ENCODE measurements around the gene ESPL1.
A peak's percentile ranks its signal among the peaks of the same experiment; 100 is the strongest.

ESPL1 gene

GRCh38 chr12:53259891-53260290 lies 8.2 kb upstream of the ESPL1 start:
- Histone ChIP-seq H3K9ac (ENCODE audit: low read depth in 1 of 2, low read length in 2 of 2) (no peak overlapping the region), H3K27ac (ENCODE audit: low read depth in 2 of 2, low read length in 2 of 2) (no peak overlapping the region)

DNA sequence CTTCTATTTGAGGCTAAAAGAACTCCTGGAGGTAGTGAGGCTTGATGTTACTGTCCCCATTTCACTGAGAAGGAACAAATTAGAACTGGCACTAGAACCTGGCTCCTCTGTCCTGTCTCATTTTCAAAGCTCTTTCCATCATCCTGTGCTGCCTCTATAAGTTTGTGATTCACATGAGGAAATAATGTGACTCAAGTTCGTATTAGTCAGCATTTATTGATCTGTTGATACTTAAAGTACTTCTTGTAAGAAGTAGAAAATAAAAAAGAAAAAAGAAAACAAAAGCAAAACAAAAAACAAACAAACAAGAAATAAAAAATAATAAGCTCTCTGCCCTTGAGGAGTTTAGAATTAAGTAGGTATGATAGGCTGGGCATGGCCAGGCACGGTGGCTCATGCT lies 2.3 kb upstream of the ESPL1 start:
- Histone ChIP-seq H3K4me3 (ENCODE audit: low read length in 2 of 2) (no peak overlapping the region), H3K27me3 (ENCODE audit: control insufficient read depth in 2 of 2, insufficient read depth in 2 of 2, low read length in 2 of 2) (no peaks in the 10 kb centered on the region)

More at GRCh38 chr12:53259891-53260290, 8.2 kb upstream of the ESPL1 start:
- H3K36me3 ChIP-seq (ENCODE audit: control insufficient read depth in 2 of 2, insufficient read depth in 2 of 2, low read length in 2 of 2): peaks cover 6% of the 10 kb centered on the region in 2 donors
- H3K27me3 ChIP-seq (ENCODE audit: control insufficient read depth in 2 of 2, insufficient read depth in 2 of 2, low read length in 2 of 2): no peaks in the 10 kb centered on the region
- H3K9me3 ChIP-seq (ENCODE audit: control insufficient read depth in 2 of 2, low read length in 2 of 2): no peaks in the 10 kb centered on the region
- H3K4me3 ChIP-seq (ENCODE audit: low read length in 2 of 2): no peak overlapping the region
- peaks cover 0 to 2% of the 10 kb centered on the region in 2 donors for H3K4me1 ChIP-seq (ENCODE audit: control insufficient read depth in 2 of 2, insufficient read depth in 2 of 2, low read length in 2 of 2)

DNA sequence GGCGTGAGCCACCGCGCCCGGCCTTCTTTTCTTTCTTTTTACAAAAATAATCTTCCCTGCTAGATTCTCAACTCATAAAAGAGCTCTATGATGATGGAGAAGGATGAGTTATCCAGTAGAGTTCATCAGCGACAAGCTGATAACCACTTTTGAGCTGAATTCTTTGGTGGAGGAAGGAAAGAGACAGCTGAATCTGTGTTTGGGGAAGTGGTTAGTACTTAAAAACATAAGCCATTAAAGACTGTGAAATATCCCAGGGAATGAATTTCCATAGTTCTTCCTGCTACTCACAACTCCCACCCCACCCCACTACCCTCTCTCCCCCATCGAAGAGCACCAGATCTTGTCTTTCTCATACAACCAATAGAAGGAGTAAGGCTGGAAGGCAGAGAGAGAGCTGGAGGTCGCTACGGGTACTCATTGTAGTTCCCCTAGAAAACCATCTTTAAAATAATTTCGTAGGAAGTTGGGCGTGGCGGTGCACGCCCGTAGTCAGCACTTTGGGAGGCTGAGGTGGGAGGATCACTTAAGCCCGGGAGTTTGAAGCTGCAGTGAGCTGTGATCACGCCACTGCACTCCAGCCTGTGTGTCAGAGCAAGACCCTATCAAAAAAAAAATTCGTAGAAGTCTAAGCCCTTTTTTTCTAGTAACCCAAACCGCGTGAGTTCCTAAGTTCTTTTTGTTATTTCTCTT lies 647 bp upstream of the ESPL1 start:
- Histone ChIP-seq H3K9me3 (ENCODE audit: control insufficient read depth in 2 of 2, low read length in 2 of 2) (no peaks in the 10 kb centered on the region), H3K4me1 (ENCODE audit: control insufficient read depth in 2 of 2, insufficient read depth in 2 of 2, low read length in 2 of 2) (peaks cover 5 to 6% of the 10 kb centered on the region in 2 donors), H3K4me3 (ENCODE audit: low read length in 2 of 2) (peak overlapping the region; percentile 86 to 89), H3K36me3 (ENCODE audit: control insufficient read depth in 2 of 2, insufficient read depth in 2 of 2, low read length in 2 of 2) (no peaks in the 10 kb centered on the region), H3K27me3 (ENCODE audit: control insufficient read depth in 2 of 2, insufficient read depth in 2 of 2, low read length in 2 of 2) (no peaks in the 10 kb centered on the region), H3K9ac (ENCODE audit: low read depth in 1 of 2, low read length in 2 of 2) (peak overlapping the region; percentile 68 to 72), H3K27ac (ENCODE audit: low read depth in 2 of 2, low read length in 2 of 2) (peak overlapping the region in 1 of 2 donors; percentile 43)

More for the DNA sequence above, 2.3 kb upstream of the ESPL1 start:
- H3K27ac ChIP-seq (ENCODE audit: low read depth in 2 of 2, low read length in 2 of 2): no peak overlapping the region
- H3K4me1 ChIP-seq (ENCODE audit: control insufficient read depth in 2 of 2, insufficient read depth in 2 of 2, low read length in 2 of 2): peaks cover 5 to 6% of the 10 kb centered on the region in 2 donors
- no peak overlapping the region for H3K9ac ChIP-seq (ENCODE audit: low read depth in 1 of 2, low read length in 2 of 2)
- no peaks in the 10 kb centered on the region for H3K9me3 ChIP-seq (ENCODE audit: control insufficient read depth in 2 of 2, low read length in 2 of 2)
- no peaks in the 10 kb centered on the region for H3K36me3 ChIP-seq (ENCODE audit: control insufficient read depth in 2 of 2, insufficient read depth in 2 of 2, low read length in 2 of 2)

DNA sequence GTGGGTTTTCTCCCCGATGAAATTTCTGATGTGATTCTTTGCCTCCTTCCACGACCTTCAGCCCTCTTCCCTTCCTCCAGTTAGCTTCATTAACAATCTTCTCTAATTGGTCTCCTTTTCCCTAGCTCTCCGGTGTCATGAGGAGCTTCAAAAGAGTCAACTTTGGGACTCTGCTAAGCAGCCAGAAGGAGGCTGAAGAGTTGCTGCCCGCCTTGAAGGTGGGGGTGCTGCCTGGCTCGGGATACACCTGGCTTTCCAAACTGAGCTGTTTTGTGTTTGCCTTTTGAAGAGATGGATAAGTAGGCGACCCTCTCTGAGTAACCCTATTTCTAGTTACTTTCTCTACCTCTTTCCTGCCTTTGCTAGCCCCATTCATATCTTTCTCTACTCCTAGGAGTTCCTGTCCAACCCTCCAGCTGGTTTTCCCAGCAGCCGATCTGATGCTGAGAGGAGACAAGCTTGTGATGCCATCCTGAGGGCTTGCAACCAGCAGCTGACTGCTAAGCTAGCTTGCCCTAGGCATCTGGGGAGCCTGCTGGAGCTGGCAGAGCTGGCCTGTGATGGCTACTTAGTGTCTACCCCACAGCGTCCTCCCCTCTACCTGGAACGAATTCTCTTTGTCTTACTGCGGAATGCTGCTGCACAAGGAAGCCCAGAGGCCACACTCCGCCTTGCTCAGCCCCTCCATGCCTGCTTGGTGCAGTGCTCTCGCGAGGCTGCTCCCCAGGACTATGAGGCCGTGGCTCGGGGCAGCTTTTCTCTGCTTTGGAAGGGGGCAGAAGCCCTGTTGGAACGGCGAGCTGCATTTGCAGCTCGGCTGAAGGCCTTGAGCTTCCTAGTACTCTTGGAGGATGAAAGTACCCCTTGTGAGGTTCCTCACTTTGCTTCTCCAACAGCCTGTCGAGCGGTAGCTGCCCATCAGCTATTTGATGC lies 797 bp downstream of the ESPL1 start:
- peak overlapping the region; percentile 68 to 72 for H3K9ac ChIP-seq (ENCODE audit: low read depth in 1 of 2, low read length in 2 of 2)
- peak overlapping the region; percentile 86 to 89 for H3K4me3 ChIP-seq (ENCODE audit: low read length in 2 of 2)
- peaks cover 5 to 6% of the 10 kb centered on the region in 2 donors for H3K4me1 ChIP-seq (ENCODE audit: control insufficient read depth in 2 of 2, insufficient read depth in 2 of 2, low read length in 2 of 2)
- H3K27ac ChIP-seq (ENCODE audit: low read depth in 2 of 2, low read length in 2 of 2): no peak overlapping the region
- no peaks in the 10 kb centered on the region for H3K9me3 ChIP-seq (ENCODE audit: control insufficient read depth in 2 of 2, low read length in 2 of 2)
- no peaks in the 10 kb centered on the region for H3K36me3 ChIP-seq (ENCODE audit: control insufficient read depth in 2 of 2, insufficient read depth in 2 of 2, low read length in 2 of 2)
- no peaks in the 10 kb centered on the region for H3K27me3 ChIP-seq (ENCODE audit: control insufficient read depth in 2 of 2, insufficient read depth in 2 of 2, low read length in 2 of 2)

DNA sequence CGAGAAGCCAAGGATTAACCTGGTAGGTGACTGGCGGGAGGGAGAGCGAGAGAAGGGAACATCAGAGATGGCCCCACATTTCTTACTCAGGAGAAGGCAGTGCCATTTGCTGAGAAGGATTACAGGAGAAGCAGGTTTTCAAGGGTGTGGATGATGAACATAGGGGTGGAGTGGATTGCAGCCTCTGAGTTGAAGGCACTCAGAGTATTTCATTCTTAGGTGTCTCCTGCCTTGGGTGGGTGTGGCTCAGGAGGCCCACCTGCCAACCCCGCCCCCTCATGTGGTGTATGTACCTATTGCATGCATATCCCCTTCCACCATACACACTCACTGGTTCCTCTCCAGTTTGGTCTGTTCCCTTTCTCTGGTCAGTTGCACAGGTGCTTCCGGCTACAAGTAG lies 6.3 kb downstream of the ESPL1 start:
- Histone ChIP-seq H3K9ac (ENCODE audit: low read depth in 1 of 2, low read length in 2 of 2) (no peak overlapping the region), H3K36me3 (ENCODE audit: control insufficient read depth in 2 of 2, insufficient read depth in 2 of 2, low read length in 2 of 2) (peaks cover 3% of the 10 kb centered on the region in 2 donors), H3K9me3 (ENCODE audit: control insufficient read depth in 2 of 2, low read length in 2 of 2) (no peaks in the 10 kb centered on the region), H3K4me3 (ENCODE audit: low read length in 2 of 2) (no peak overlapping the region), H3K4me1 (ENCODE audit: control insufficient read depth in 2 of 2, insufficient read depth in 2 of 2, low read length in 2 of 2) (no peaks in the 10 kb centered on the region), H3K27ac (ENCODE audit: low read depth in 2 of 2, low read length in 2 of 2) (no peak overlapping the region), H3K27me3 (ENCODE audit: control insufficient read depth in 2 of 2, insufficient read depth in 2 of 2, low read length in 2 of 2) (no peaks in the 10 kb centered on the region)

GRCh38 chr12:53276511-53276910 lies 8.4 kb downstream of the ESPL1 start:
- no peak overlapping the region for H3K9ac ChIP-seq (ENCODE audit: low read depth in 1 of 2, low read length in 2 of 2)
- no peaks in the 10 kb centered on the region for H3K27me3 ChIP-seq (ENCODE audit: control insufficient read depth in 2 of 2, insufficient read depth in 2 of 2, low read length in 2 of 2)
- no peaks in the 10 kb centered on the region for H3K9me3 ChIP-seq (ENCODE audit: control insufficient read depth in 2 of 2, low read length in 2 of 2)
- no peaks in the 10 kb centered on the region for H3K4me1 ChIP-seq (ENCODE audit: control insufficient read depth in 2 of 2, insufficient read depth in 2 of 2, low read length in 2 of 2)
- no peak overlapping the region for H3K4me3 ChIP-seq (ENCODE audit: low read length in 2 of 2)
- peaks cover 4% of the 10 kb centered on the region in 2 donors for H3K36me3 ChIP-seq (ENCODE audit: control insufficient read depth in 2 of 2, insufficient read depth in 2 of 2, low read length in 2 of 2)
- H3K27ac ChIP-seq (ENCODE audit: low read depth in 2 of 2, low read length in 2 of 2): no peak overlapping the region

DNA sequence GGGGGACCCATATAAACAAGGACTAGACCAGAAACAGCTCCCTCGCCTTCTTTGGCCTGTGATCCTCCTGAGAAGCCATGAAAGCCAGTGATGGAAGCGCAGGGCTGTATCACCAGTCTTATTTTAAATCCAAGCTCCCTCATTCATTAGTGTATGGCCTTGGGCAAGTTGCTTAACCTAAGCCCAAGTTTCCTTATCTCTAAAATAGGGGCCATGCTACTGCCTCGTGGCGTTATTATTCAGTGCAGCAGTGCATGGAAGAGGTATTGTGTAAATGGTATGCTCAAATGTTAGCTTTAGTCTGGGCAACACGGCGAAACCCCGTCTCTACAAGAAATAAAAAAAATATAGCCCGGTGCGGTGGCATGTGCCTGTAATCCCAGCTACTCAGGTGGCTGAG lies 9.9 kb downstream of the ESPL1 start:
- Histone ChIP-seq H3K36me3 (ENCODE audit: control insufficient read depth in 2 of 2, insufficient read depth in 2 of 2, low read length in 2 of 2) (peaks cover 5 to 8% of the 10 kb centered on the region in 2 donors), H3K4me3 (ENCODE audit: low read length in 2 of 2) (no peak overlapping the region), H3K9ac (ENCODE audit: low read depth in 1 of 2, low read length in 2 of 2) (no peak overlapping the region), H3K27me3 (ENCODE audit: control insufficient read depth in 2 of 2, insufficient read depth in 2 of 2, low read length in 2 of 2) (no peaks in the 10 kb centered on the region), H3K4me1 (ENCODE audit: control insufficient read depth in 2 of 2, insufficient read depth in 2 of 2, low read length in 2 of 2) (no peaks in the 10 kb centered on the region), H3K9me3 (ENCODE audit: control insufficient read depth in 2 of 2, low read length in 2 of 2) (no peaks in the 10 kb centered on the region), H3K27ac (ENCODE audit: low read depth in 2 of 2, low read length in 2 of 2) (no peak overlapping the region)

DNA sequence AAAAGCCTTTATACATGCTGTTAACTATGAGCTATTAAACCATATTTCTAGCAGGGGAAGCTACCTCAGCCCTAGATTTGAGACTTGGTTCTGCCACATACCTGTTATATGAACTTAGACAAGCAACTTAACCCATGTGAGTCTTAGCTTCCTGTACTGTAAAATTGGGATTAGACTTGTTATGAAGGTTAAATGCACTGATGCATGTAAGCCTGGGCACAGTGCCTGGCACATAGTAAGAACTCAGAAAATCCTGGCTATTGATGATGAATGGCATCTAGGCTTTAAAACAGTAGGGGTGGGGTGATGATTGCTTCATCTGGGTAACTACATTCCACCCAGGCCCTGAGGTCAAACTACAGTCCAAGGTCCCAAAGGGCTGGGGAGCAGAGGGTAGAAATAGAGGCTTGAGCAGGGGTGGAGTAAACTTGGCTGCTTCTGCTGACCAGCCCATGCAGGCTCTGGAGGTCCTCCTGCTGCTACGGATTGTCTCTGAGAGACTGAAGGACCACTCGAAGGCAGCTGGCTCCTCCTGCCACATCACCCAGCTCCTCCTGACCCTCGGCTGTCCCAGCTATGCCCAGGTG lies 11.3 kb downstream of the ESPL1 start:
- H3K4me1 ChIP-seq (ENCODE audit: control insufficient read depth in 2 of 2, insufficient read depth in 2 of 2, low read length in 2 of 2): no peaks in the 10 kb centered on the region
- H3K27ac ChIP-seq (ENCODE audit: low read depth in 2 of 2, low read length in 2 of 2): no peak overlapping the region
- H3K4me3 ChIP-seq (ENCODE audit: low read length in 2 of 2): no peak overlapping the region
- no peaks in the 10 kb centered on the region for H3K9me3 ChIP-seq (ENCODE audit: control insufficient read depth in 2 of 2, low read length in 2 of 2)
- H3K36me3 ChIP-seq (ENCODE audit: control insufficient read depth in 2 of 2, insufficient read depth in 2 of 2, low read length in 2 of 2): peaks cover 5 to 8% of the 10 kb centered on the region in 2 donors
- H3K27me3 ChIP-seq (ENCODE audit: control insufficient read depth in 2 of 2, insufficient read depth in 2 of 2, low read length in 2 of 2): no peaks in the 10 kb centered on the region
- H3K9ac ChIP-seq (ENCODE audit: low read depth in 1 of 2, low read length in 2 of 2): no peak overlapping the region

GRCh38 chr12:53279888-53280498 lies 11.9 kb downstream of the ESPL1 start:
- Histone ChIP-seq H3K9ac (ENCODE audit: low read depth in 1 of 2, low read length in 2 of 2) (no peak overlapping the region), H3K27ac (ENCODE audit: low read depth in 2 of 2, low read length in 2 of 2) (no peak overlapping the region), H3K9me3 (ENCODE audit: control insufficient read depth in 2 of 2, low read length in 2 of 2) (no peaks in the 10 kb centered on the region), H3K36me3 (ENCODE audit: control insufficient read depth in 2 of 2, insufficient read depth in 2 of 2, low read length in 2 of 2) (peaks cover 5 to 10% of the 10 kb centered on the region in 2 donors), H3K4me1 (ENCODE audit: control insufficient read depth in 2 of 2, insufficient read depth in 2 of 2, low read length in 2 of 2) (no peaks in the 10 kb centered on the region), H3K27me3 (ENCODE audit: control insufficient read depth in 2 of 2, insufficient read depth in 2 of 2, low read length in 2 of 2) (no peaks in the 10 kb centered on the region), H3K4me3 (ENCODE audit: low read length in 2 of 2) (no peak overlapping the region)

Data from mucosa of rectum (tissue), 2 donors.